ACC112 (cell line): ENCODE data around the gene RIMOC1.
A peak's percentile ranks its signal among the peaks of the same experiment; 100 is the strongest.

Experiments
- H2AFZ ChIP-seq: fragments of 200-600 bp; sonication (generic); one replicate; pipeline ENCODE4 v1.6.0; 2017; ENCODE audit warnings: antibody characterized with exemption, low read length; ENCODE audit not compliant: unreplicated experiment
- H3K27ac ChIP-seq: fragments of 200-600 bp; sonication (generic); 2 replicates; pipeline ENCODE4 v1.5.1; 2014; ENCODE audit warnings: low read depth, mild to moderate bottlenecking, antibody characterized with exemption, low read length, moderate library complexity
- H3K27me3 ChIP-seq: fragments of 200-600 bp; sonication (generic); 2 replicates; pipeline ENCODE4 v1.6.1; 2014; ENCODE audit warnings: mild to moderate bottlenecking, antibody characterized with exemption, low read length, moderate library complexity, mixed read lengths; ENCODE audit not compliant: insufficient read depth
- H3K36me3 ChIP-seq: fragments of 200-600 bp; sonication (generic); 2 replicates; pipeline ENCODE4 v1.6.1; 2016; ENCODE audit warnings: mild to moderate bottlenecking, antibody characterized with exemption, low read length, moderate library complexity, mixed read lengths; ENCODE audit not compliant: insufficient read depth
- H3K4me1 ChIP-seq: fragments of 200-600 bp; sonication (generic); one replicate; pipeline ENCODE4 v1.6.1; 2016; ENCODE audit warnings: low read length, mixed read lengths; ENCODE audit not compliant: insufficient read depth, unreplicated experiment, control insufficient read depth
- H3K4me3 ChIP-seq: fragments of 200-600 bp; sonication (generic); 2 replicates; pipeline ENCODE4 v1.5.1; 2014; ENCODE audit warnings: mild to moderate bottlenecking, low read depth, low read length
- H3K79me2 ChIP-seq: fragments of 200-600 bp; sonication (generic); one replicate; pipeline ENCODE4 v1.6.0; 2016; ENCODE audit warnings: low read length; ENCODE audit not compliant: control insufficient read depth, unreplicated experiment, insufficient read depth

RIMOC1 gene

GRCh38 chr5:41903892-41904799 is at the start of gene RIMOC1:
RIMOC1 (plus strand) TSS chr5:41904344; CDS start chr5:41904368, 24 bp downstream.
- Histone ChIP-seq H3K27me3 (no peaks in the 10 kb centered on the region), H2AFZ (peak within 1 kb of the TSS; percentile 93), H3K79me2 (peaks cover 25% of the 10 kb centered on the region), H3K4me3 (peak within 1 kb of the TSS; percentile 96), H3K27ac (peak within 1 kb of the TSS; percentile 72), H3K36me3 (no peaks in the 10 kb centered on the region), H3K4me1 (peaks cover 35% of the 10 kb centered on the region)

GRCh38 chr5:41856644-41857491 is 47.3 kb upstream of the RIMOC1 start:
- no peak overlapping the region for H3K4me3 ChIP-seq
- no peak overlapping the region for H2AFZ ChIP-seq
- no peak overlapping the region for H3K27ac ChIP-seq
- H3K36me3 ChIP-seq, result peaks cover 14% of the 10 kb centered on the region
- H3K27me3 ChIP-seq, result no peaks in the 10 kb centered on the region
- no peaks in the 10 kb centered on the region for H3K79me2 ChIP-seq
- no peaks in the 10 kb centered on the region for H3K4me1 ChIP-seq

GRCh38 chr5:41857989-41858388 is 46.2 kb upstream of the RIMOC1 start:
- no peaks in the 10 kb centered on the region for H3K27me3 ChIP-seq
- no peaks in the 10 kb centered on the region for H3K79me2 ChIP-seq
- H3K4me3 ChIP-seq, result no peak overlapping the region
- no peak overlapping the region for H2AFZ ChIP-seq
- H3K4me1 ChIP-seq, result no peaks in the 10 kb centered on the region
- H3K27ac ChIP-seq, result no peak overlapping the region
- H3K36me3 ChIP-seq, result peaks cover 6% of the 10 kb centered on the region; the same call in 1 of the 2 replicates

- H3K79me2 ChIP-seq, result peaks cover 7% of the 10 kb centered on the region
- H3K27me3 ChIP-seq, result no peaks in the 10 kb centered on the region
- H3K4me1 ChIP-seq, result peaks cover 7% of the 10 kb centered on the region
- H3K4me3 ChIP-seq, result no peak overlapping the region
- H3K27ac ChIP-seq, result no peak overlapping the region
- H3K36me3 ChIP-seq, result peaks cover 6% of the 10 kb centered on the region; the same call in 1 of the 2 replicates
- no peak overlapping the region for H2AFZ ChIP-seq
These were observed 45.3 kb upstream of the RIMOC1 start for GRCh38 chr5:41858890-41859289.

- Histone ChIP-seq H3K79me2 (peaks cover 49% of the 10 kb centered on the region), H3K36me3 (0 out of 2 replicates have a peak, but pooled peaks cover 5% of the 10 kb centered on the region), H3K4me1 (peaks cover 20% of the 10 kb centered on the region), H2AFZ (no peak overlapping the region), H3K4me3 (no peak overlapping the region), H3K27me3 (no peaks in the 10 kb centered on the region), H3K27ac (no peak overlapping the region)
These were observed 40.2 kb upstream of the RIMOC1 start for GRCh38 chr5:41863871-41864486.

- H3K27ac ChIP-seq, result peak overlapping the region; percentile 64
- no peaks in the 10 kb centered on the region for H3K27me3 ChIP-seq
- peak overlapping the region; percentile 89 for H3K4me3 ChIP-seq
- peaks cover 43% of the 10 kb centered on the region for H3K79me2 ChIP-seq
- H2AFZ ChIP-seq, result peak overlapping the region; percentile 90
- no peaks in the 10 kb centered on the region for H3K36me3 ChIP-seq
- H3K4me1 ChIP-seq, result peaks cover 27% of the 10 kb centered on the region
These were observed 34.9 kb upstream of the RIMOC1 start for GRCh38 chr5:41869151-41869723.

GRCh38 chr5:41869724-41870626 is 34.2 kb upstream of the RIMOC1 start, which contains the start of gene OXCT1:
OXCT1 (minus strand) TSS chr5:41870425; CDS start chr5:41870358, 67 bp downstream.
- peak within 1 kb of the TSS; percentile 90 for H2AFZ ChIP-seq
- peaks cover 39% of the 10 kb centered on the region for H3K79me2 ChIP-seq
- H3K27ac ChIP-seq, result peak within 1 kb of the TSS; percentile 64
- H3K4me1 ChIP-seq, result peaks cover 22% of the 10 kb centered on the region
- no peaks in the 10 kb centered on the region for H3K27me3 ChIP-seq
- no peaks in the 10 kb centered on the region for H3K36me3 ChIP-seq
- H3K4me3 ChIP-seq, result peak within 1 kb of the TSS; percentile 89

- H2AFZ ChIP-seq, result peak overlapping the region; percentile 90
- H3K27me3 ChIP-seq, result no peaks in the 10 kb centered on the region
- peak overlapping the region; percentile 89 for H3K4me3 ChIP-seq
- H3K36me3 ChIP-seq, result no peaks in the 10 kb centered on the region
- peaks cover 22% of the 10 kb centered on the region for H3K4me1 ChIP-seq
- H3K79me2 ChIP-seq, result peaks cover 32% of the 10 kb centered on the region
- H3K27ac ChIP-seq, result peak overlapping the region; percentile 64; the same call in 1 of the 2 replicates
These were observed 33.5 kb upstream of the RIMOC1 start for GRCh38 chr5:41870627-41871048.

- H3K36me3 ChIP-seq, result no peaks in the 10 kb centered on the region
- no peaks in the 10 kb centered on the region for H3K27me3 ChIP-seq
- peaks cover 22% of the 10 kb centered on the region for H3K4me1 ChIP-seq
- H3K4me3 ChIP-seq, result no peak overlapping the region
- H3K27ac ChIP-seq, result no peak overlapping the region
- peaks cover 22% of the 10 kb centered on the region for H3K79me2 ChIP-seq
- no peak overlapping the region for H2AFZ ChIP-seq
These were observed 32.3 kb upstream of the RIMOC1 start for GRCh38 chr5:41871852-41872251.
